ENCODE results near the gene HSPB2.

The HSPB2 gene

DNA sequence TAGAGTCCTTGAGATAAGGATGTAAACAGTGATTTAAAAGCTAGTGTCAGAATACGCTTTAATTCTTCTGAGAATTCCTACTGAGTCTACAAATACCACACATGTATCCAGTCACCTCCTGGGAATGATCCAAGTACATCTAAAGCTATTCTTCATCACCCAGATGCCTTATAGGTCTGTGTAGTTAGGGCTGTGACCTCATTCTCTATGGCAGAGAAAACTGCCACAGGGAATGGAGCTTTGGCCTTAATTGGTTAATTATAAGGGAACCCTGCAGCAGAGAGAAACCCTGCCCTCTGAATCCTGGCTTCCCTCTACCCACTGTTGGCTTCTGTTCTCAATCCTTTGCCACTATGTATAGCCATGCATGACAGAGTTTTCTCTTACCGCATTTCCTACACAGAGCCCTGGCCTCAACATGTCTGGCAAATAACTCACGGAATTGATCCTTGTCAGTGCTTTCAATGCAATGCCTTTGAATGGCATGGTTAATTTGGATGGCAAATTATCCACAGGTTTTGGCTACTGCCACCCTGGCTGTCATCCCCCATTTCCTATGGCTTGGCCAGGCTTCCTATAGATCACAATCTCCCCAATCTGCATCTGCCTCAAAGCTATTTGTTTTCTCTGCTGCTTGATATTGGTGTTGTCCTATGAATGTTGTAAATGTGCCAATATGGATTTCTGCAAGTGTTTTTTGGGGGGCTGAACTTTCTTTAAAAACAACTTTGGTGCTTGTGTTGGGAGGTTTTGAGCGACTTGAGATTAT lies 27.5 kb downstream of the HSPB2 start:
- no peak for DNase-seq

DNA sequence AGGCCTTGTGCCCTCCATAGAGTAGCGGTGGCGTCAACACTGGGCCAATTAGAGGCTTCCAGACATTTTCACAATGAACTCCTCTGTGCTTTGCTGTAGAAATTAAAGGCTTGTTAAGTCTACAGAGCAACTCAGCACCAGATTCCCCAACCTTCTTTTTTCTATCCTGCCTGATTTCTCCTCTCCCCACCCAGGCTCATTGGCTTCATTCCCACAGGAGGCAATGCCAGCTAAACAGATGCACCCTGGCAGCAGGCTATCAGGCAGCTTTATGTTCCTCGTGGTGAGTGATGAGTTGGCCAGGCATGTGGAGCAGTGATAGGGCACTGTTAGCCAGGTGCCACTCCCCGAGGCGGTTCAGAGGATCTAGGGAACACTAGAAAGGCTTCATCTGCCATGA lies 29.4 kb downstream of the HSPB2 start:
- DNase-seq: no peak

DNA sequence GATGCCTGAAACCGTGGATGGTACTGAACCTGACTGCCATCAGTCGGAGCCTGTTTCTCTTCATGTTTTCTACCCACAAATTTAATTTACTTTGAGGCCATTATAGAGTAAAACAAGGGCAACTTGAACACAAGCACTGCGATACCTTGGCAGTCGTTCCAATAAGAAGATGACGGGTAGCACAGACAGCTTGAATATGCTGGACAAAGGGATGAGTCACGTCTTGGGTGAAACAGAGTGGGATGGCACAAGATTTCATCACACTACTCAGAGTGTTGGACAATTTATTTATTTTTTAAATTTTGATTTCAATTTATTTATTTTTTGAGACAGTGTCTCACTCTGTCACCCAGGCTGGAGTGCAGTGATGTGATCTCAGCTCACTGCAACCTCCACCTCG lies 30.3 kb downstream of the HSPB2 start:
- DNase-seq: no peak

DNA sequence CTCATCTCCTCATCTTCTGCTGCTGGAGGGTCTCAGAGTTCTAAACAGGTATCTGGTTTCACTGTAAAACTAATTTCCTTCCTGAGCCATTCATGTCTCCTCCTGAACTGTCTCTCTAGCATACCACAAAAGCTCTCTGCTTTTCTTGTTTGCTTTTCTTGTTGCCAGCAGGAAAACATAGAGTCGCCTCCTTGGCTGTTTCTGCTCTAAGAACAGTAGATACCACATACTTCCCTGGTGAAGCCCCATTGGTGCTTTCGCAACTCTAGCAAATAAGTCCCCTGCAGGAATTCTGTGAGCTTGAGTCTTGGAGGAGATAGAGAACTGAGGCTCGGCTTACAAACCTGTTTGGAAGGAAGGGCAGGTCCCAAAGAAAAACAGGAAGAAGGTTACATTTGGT lies 31.6 kb downstream of the HSPB2 start:
- no peak for DNase-seq

DNA sequence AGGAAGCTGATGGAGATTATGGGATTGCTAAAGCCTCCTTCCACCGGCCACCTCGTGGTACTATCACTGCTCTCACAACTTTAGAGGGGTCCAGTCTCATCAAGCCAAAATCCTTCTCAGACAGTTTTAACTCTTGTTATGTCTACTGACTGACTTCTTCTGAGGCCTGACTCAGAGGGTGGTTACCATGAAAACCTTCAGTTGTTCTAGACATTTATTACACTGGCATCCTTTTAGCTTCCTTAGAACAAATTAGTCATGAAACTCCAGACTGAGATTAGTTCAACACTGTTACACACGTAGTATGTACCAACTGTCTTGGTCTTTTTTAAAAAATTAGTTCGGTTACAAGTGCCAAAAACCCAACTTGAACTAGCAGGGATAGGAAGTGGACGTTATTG lies 32.1 kb downstream of the HSPB2 start:
- no peak for DNase-seq

DNA sequence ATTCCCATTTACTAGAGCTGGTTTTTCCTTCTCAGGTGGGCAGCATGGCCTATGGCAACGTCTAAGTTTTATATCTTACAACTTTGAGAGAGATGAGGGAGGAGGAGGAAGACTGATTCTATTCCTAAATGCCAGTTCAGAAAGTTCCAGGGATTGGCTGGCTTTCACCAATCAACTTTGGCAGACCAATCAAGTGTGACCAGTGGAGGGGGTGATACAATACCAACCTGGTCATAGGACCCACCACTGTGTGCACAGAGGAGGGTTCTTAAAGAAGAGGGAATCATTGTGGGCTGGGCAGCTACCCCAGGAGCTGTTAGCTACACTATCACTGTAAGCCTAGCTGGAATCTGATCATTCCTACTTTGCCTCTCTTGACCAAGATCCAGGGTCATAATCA lies 32.7 kb downstream of the HSPB2 start:
- DNase-seq: no peak

DNA sequence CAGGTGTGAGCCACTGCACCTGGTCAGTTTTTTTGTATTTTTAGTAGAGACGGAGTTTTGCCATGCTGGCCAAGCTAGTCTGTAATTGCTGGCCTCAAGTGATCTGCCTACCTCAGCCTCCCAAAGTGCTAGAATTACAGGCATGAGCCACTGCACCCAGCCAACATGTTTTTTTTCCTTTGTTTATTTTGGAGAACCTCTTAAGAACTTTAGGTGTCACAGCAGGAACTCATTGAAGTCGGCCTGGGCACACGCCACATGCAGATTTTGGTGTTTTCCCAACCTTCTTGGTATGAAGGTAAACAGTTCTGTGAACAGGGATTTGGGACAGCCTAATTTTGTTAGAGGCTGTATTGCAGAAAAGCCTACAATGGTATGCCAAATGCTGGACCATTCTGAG lies 34.0 kb downstream of the HSPB2 start:
- DNase-seq: no peak

DNA sequence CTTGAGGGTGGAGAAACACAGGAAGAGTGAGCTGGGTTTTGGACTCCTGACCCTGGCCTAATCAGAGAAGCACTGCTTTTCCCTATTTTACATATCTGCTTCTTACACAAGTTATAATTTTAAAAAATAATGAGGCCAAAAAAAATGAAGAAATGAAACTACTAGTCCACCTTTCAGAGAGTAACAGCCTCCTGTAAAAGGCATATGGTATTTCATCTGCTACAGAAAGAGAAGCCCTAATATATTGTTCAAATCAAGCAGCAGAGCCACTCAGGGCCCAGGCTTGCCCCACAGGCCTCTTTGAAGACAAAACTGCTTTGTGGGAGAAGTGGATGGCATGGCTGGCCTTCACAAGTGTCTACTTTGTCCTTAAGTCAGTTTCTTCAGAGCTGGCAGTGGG lies 34.6 kb downstream of the HSPB2 start:
- DNase-seq: no peak

DNA sequence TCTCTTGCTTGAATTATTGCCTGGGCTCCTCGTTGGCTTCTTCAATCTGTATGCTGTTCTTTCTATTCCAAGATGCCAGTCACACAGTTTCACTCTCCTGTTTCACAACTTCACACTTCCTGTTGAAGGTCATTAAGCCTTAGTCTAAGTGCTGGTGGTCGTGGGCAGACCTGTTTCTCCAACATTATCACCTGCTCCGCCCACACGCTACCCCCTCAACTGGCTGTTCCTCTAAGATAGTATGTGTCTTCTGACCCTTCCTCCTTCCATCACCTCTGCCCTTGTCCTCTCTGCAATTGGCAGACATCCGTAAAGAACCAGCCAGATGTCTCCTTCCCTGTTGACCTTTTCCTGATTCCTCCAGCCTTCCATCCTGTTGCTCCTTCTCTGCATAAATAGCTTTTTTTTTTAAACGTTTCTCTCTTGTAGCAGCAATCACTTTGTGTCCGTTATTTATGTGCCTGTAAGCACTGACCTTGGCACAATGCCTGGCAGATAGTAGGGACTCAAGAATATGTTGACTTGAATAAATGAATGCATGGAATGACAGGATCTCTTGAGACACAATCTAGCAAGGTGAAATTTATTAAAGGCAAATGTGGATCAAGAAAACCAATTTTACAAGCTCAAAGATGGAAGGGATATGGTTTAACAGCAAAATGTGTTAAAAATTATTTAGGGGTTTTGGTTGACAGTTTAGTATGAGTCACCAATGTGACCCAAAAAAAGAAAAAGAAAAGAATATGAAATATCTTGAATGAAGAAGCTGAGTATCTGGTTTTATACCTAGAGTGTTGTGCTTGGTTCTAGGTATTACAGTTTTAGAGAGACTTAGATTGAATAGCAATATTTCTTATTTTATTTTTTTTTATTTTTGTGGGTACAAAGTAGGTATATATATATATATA lies 37.2 kb downstream of the HSPB2 start:
- DNase-seq: no peak

DNA sequence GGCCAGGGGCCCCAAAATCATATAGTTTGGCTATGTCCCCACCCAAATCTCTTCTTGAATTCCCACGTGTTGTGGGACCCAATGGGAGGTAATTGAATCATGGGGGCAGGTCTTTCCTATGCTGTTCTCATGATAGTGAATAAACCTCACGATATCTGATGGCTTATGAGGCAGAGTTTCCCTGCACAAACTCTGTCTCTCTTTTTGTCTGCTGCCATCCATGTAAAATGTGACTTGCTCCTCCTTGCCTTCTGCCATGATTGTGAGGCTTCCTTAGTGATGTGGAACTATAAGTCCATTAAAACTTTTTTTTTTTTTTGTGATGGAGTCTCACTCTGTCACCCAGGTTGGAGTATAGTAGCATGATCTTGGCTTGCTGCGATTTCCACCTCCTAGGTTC lies 39.0 kb downstream of the HSPB2 start:
- DNase-seq: no peak

DNA sequence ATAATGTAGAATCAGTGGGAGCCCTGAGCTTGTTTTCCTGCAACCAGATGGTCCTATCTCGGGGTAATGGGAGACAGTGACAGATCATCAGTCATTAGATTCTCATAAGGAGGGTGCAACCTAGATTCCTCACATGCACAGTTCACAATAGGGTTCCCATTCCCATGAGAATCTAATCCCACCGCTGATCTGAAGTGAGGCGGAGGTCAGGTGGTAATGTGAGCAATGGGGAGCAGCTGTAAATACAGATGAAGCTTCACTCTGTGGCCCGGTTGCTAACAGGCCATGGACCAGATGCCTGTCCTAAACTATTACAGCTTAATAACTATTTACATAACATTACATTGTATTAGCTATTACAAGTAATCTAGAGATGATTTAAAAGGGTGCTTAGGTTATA lies 41.6 kb downstream of the HSPB2 start:
- DNase-seq: no peak

DNA sequence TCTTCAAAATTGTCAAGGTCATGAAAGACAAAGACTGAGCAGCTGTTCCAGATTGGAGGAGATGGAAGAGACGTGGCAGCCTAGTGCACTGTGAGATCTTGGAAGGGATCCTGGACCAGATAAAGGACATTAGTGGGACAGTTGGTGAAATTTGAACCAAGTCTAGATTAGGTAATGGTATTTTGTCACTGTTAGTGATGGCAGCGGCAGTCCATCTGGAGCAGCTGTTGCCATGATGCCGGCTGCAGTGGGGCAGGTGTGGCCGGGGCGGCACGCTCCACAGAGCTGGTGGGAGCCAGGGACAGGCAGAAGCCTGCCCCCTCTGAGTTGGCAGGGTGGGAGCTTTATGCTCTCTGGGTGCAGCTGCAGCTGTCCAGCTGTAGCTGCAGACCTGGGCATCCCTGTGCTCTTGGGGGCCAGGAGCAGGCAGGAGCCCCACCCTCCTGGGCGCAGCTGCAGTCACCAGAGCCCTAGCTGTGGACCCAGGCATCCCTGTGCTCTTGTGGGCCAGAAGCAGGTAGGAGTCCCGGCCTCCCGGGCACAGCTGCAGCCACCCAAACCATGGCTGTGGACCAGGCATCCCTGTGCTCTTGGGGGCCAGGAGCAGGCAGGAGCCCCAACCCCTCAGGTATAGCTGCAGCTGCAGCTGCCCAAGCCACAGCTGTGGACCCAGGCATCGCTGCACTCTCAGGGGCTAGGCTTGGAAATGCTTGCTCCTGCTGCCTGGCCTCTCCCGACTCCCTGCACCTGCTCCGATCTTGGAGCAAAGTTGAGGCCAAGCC lies 45.3 kb downstream of the HSPB2 start:
- DNase-seq: no peak

DNA sequence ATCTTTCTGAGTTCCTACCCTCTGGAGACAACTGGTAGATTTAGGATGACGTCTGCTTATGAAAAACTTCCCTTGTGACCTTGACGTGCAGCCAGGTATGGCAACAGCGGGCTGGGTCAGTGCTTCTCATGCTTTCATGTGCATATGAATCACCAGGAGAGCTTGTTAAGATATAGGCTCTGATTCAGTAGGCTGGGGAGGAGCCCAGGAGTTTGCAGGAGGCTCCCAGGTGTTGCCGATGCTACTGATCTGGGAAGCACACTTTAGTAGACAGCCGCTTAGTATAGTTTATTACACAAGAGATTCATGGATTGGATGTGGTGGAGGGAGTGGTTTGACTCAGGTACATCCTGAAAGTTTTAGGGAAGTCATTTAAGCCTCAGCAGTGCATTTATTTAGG lies 48.4 kb downstream of the HSPB2 start:
- DNase-seq: no peak

DNA sequence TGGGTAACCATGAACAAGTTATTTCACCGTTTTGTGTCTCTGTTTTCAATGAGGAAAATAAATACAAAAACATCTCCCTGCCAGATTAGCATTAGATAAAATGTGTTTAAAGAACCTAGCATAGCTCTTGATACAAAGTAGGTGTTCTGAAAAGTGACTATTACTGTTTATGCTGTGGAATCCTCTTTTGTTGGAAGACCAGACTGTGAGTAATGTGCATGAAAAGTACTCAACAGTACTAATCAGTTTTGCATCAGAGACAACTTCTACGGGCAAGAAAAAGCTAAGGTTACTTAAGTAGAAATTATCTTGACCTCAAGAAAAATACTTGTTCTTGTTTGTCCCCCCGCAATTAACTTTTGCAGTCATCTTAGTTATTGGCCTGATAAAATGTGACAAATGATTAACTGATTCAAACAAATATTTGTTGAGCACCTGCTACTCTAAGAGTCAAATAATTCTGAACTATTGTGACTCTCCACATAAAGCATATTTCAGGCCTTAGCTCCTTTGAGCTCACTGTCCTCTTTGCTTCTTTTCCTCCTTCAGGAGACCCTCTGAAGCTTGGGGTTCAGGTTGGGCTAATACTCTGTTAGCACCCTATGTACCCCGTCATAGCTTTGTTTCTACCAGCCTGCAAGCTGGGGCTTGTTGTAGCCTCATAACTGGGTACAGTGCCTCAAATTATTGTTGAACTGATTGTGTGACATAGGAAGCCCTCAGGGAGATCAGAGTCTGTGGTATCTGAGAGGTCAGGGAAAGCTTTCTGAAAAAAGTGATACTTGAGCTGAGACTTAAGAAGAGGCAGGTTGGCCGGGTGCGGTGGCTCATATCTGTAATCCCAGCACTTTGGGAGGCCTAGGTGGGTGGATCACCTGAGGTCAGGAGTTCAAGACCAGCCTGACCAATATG lies 49.1 kb downstream of the HSPB2 start:
- DNase-seq: no peak
